CD4-positive, alpha-beta memory T cell (primary cell): ENCODE measurements around the gene RERE. TPM values are rescaled to one million over a fixed set of nuclear protein-coding genes. Genes with fewer than 3 reads are reported as not detected.

Source experiments
- CTCF ChIA-PET: fragments of 350-600 bp; sonication (Branson Sonifier 250); formaldehyde crosslinking; loops from one replicate; lab custom pipeline; 2021; ENCODE audit warnings: inconsistent platforms; ENCODE audit not compliant: partially characterized antibody; lab: Charles Lee
- POLR2A ChIA-PET: fragments of 350-600 bp; sonication (Branson Sonifier 250); formaldehyde crosslinking; loops from one replicate; lab custom pipeline; 2021; ENCODE audit not compliant: partially characterized antibody; lab: Charles Lee
- DNase-seq, 5 donors: peaks; one replicate each; pipeline versions ENCODE4 v3.0.0 to v3.0.0-alpha.2; 2020 to 2022; ENCODE audit warnings: mixed read lengths in 1 of 5
- H3K27ac ChIP-seq: one replicate; pipeline ENCODE4 v1.7.0; 2013; ENCODE audit warnings: low read depth, low read length
- H3K27me3 ChIP-seq: 2 replicates; pipeline ENCODE4 v1.7.0; 2013; ENCODE audit warnings: mild to moderate bottlenecking, low read length, moderate library complexity; ENCODE audit not compliant: insufficient read depth
- H3K36me3 ChIP-seq: 2 replicates; pipeline ENCODE4 v1.7.0; 2013; ENCODE audit warnings: mild to moderate bottlenecking, low read length, moderate library complexity; ENCODE audit not compliant: insufficient read depth
- H3K4me1 ChIP-seq: 2 replicates; pipeline ENCODE4 v1.7.0; 2013; ENCODE audit warnings: mild to moderate bottlenecking, low read length, moderate library complexity; ENCODE audit not compliant: insufficient read depth
- H3K4me3 ChIP-seq, 2 donors: one replicate each; pipeline ENCODE4 v1.7.0; 2013; ENCODE audit warnings: low read length in 2 of 2, mild to moderate bottlenecking in 1 of 2
- H3K9me3 ChIP-seq, 2 donors: one replicate each; pipeline ENCODE4 v1.7.0; 2013; ENCODE audit warnings: low read length in 2 of 2, control low read depth in 1 of 2; ENCODE audit not compliant: control insufficient read depth in 1 of 2
- H3K27ac Mint-ChIP-seq, 7 donors: one replicate each; pipeline ENCODE4 v1.8.0; 2020 to 2021; ENCODE audit warnings: mixed read lengths in 7 of 7, mild to moderate bottlenecking in 6 of 7, inconsistent platforms in 3 of 7, moderate library complexity in 3 of 7
- H3K27me3 Mint-ChIP-seq, 2 donors: one replicate each; pipeline ENCODE4 v1.8.0; 2020 to 2021; ENCODE audit warnings: mixed read lengths in 2 of 2
- H3K36me3 Mint-ChIP-seq, 2 donors: one replicate each; pipeline ENCODE4 v1.8.0; 2020 to 2021; ENCODE audit warnings: mixed read lengths in 2 of 2, inconsistent platforms in 1 of 2, mild to moderate bottlenecking in 1 of 2
- H3K4me1 Mint-ChIP-seq, 4 donors: one replicate each; pipeline ENCODE4 v1.8.0; 2020 to 2021; ENCODE audit warnings: mixed read lengths in 4 of 4, mild to moderate bottlenecking in 1 of 4
- H3K4me3 Mint-ChIP-seq, 8 donors: one replicate each; pipeline ENCODE4 v1.8.0; 2020 to 2021; ENCODE audit warnings: mixed read lengths in 8 of 8, mild to moderate bottlenecking in 7 of 8, moderate library complexity in 6 of 8, inconsistent platforms in 3 of 8
- H3K9me3 Mint-ChIP-seq, 8 donors: one replicate each; pipeline ENCODE4 v1.8.0; 2020 to 2021; ENCODE audit warnings: mixed read lengths in 8 of 8, mild to moderate bottlenecking in 5 of 8, inconsistent platforms in 3 of 8, moderate library complexity in 1 of 8
- intact Hi-C: fragments of 100-400 bp; cut with micrococcal nuclease; formaldehyde crosslinking; loops from one replicate; pipeline ENCODE4 v1.15.1; 2023
- polyA plus RNA-seq, 2 donors: library from polyadenylated mRNA; unstranded; fragments of 300-500 nt; fragmentation: Illumina TruSeq; gene quantifications; one replicate each; pipeline ENCODE4 v1.2.3, GENCODE V29; 2021
- total RNA-seq, 2 experiments: library from RNA; stranded (reverse); gene quantifications; one replicate each; pipeline ENCODE4 v1.2.3, GENCODE V29; 2021

RERE gene
- total and polyA plus RNA-seq, 4 experiments from 2014 or later = 0.38 to 117 (median 60.3) TPM

DNA sequence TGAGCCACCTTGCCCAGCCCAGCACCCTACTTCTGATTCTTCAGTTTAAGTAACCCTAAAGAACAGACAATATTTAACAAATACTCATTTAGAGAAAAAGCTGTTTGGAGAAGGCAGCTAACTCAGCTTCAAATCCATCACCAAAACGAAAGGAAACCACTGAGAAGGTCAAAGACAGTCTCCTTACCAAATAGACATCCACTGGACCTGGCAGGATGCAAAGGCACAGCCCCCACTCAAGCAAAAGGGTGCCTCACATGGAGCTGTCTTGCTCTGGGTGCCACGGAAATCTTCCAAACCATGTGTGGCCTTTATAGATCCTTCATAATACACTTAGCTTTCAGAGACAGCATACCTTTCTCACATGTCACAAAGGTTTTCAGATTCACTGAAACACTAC is 165.5 kb downstream of the RERE start:
- intact Hi-C loops = no loop called here
- Mint-ChIP-seq H3K4me3 (peak overlapping the region in 1 of 8 donors; percentile 9), H3K4me1 (peaks cover 13 to 22% (median 17%) of the 10 kb centered on the region in 4 donors), H3K27ac (peak overlapping the region in 4 of 7 donors; percentile 20 to 52 (median 48)), H3K36me3 (peaks cover 11 to 24% of the 10 kb centered on the region in 2 donors), H3K9me3 (peaks cover 0 to 2% (median 0%) of the 10 kb centered on the region in 8 donors), H3K27me3 (no peaks in the 10 kb centered on the region)
- Histone ChIP-seq H3K4me1 (peaks cover 13% of the 10 kb centered on the region), H3K36me3 (no peaks in the 10 kb centered on the region), H3K27ac (no peak overlapping the region), H3K27me3 (no peaks in the 10 kb centered on the region), H3K4me3 (no peak overlapping the region), H3K9me3 (no peaks in the 10 kb centered on the region)
- no peak for DNase-seq
- CTCF ChIA-PET = interaction anchor here (1.3 kb wide), 1 partner anchor 90 kb away, joined by 3 read pairs; no protein-coding TSS in a partner anchor
- POLR2A ChIA-PET = no interaction called here

DNA sequence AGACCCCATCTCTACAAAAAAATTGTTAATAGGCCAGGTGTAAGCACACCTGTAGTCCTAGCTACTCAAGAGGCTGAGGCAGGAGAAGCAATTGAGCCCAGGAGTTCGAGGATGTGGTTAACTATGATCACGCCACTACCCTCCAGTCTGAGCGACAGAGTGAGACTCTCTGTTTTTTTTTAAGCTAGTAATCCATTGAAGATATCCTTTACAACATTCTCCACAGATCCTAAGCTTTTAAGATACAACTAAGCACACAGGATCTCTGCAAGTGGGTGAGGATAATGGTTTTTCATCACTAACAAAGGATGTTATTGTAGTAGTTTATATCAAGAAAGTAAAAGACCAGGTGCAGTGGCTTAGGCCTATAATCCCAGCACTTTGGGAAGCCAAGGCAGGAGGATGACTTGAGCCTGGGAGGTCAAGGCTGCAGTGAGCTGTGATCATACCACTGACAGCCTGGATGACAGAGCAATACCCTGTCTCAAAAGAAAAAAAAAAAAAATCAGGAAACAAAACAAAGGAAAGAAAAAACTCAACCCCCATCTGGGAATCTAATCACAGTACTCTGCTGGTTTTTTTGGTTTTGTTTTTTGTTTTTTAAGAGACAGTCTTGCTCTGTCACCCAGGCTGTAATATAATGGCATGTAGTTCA is 166.1 kb downstream of the RERE start:
- no peak overlapping the region for H3K27ac ChIP-seq
- Mint-ChIP-seq H3K4me3 (peak overlapping the region in 1 of 8 donors; percentile 9), H3K27me3 (no peaks in the 10 kb centered on the region), H3K27ac (peak overlapping the region in 6 of 7 donors; percentile 20 to 85 (median 51)), H3K36me3 (peaks cover 11 to 22% of the 10 kb centered on the region in 2 donors), H3K4me1 (peaks cover 13 to 22% (median 17%) of the 10 kb centered on the region in 4 donors), H3K9me3 (peaks cover 0 to 2% (median 0%) of the 10 kb centered on the region in 8 donors)
- peak in 1 of 5 donors; percentile 6 for DNase-seq
- no peaks in the 10 kb centered on the region for H3K27me3 ChIP-seq
- no peak overlapping the region for H3K4me3 ChIP-seq
- POLR2A ChIA-PET = interaction anchor here (1.1 kb wide), 1 partner anchor 11 kb away, joined by 5 read pairs; no protein-coding TSS in a partner anchor
- peaks cover 13% of the 10 kb centered on the region for H3K4me1 ChIP-seq
- H3K36me3 ChIP-seq = no peaks in the 10 kb centered on the region
- CTCF ChIA-PET = interaction anchor here (0.6 to 1.3 kb wide), 3 partner anchors 13 to 90 kb away, joined by 3 read pairs; no protein-coding TSS in a partner anchor
- H3K9me3 ChIP-seq = no peaks in the 10 kb centered on the region
- intact Hi-C loops = no loop called here

DNA sequence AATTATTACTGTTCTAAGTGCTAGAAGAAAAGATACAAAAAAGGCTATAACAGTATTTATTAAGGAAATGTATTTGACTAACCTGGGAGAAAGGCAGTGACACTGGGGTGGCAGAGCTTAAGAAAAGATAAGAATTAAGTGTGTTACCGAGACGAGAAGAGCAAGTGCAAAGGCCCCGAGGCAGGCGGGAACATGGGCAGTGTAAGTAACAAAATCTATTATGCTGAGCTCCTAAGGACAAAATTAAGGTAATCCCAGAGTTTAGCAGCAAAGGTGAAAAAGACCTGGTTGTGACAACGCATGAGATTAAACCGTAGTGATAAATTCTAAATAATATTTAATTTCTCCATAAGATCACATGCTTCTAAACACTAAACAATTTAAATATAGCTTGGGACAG is 167.6 kb downstream of the RERE start:
- POLR2A ChIA-PET = no interaction called here
- H3K4me3 Mint-ChIP-seq = no peak overlapping the region

DNA sequence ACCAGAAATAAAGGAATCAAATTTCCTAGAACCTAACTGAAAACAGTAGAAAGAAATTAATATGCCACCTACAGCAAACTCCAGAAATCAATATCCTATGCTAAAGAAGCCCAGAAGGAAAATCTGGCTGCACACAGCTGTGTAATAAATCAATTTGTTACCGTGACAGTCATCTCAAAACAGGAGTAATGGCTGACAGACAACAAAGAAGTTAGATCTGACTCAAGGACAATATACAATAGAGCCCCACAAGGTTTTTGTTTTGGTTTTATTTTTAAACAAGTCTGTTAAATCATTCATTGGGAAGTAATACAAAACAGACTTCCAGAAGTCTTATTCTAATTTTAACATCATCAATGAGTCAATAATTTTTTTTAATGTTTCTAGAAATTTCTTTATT is 168.4 kb downstream of the RERE start:
- no peak for DNase-seq
- peaks cover 13% of the 10 kb centered on the region for H3K4me1 ChIP-seq
- no peaks in the 10 kb centered on the region for H3K27me3 Mint-ChIP-seq
- H3K4me3 ChIP-seq = no peak overlapping the region
- no peak overlapping the region for H3K4me3 Mint-ChIP-seq
- peaks cover 13 to 22% (median 17%) of the 10 kb centered on the region in 4 donors for H3K4me1 Mint-ChIP-seq
- no peaks in the 10 kb centered on the region for H3K9me3 ChIP-seq
- no peaks in the 10 kb centered on the region for H3K9me3 Mint-ChIP-seq
- ChIA-PET POLR2A (no interaction called here), CTCF (no interaction called here)
- intact Hi-C loops = no loop called here
- no peak overlapping the region for H3K27ac Mint-ChIP-seq
- no peak overlapping the region for H3K27ac ChIP-seq
- H3K27me3 ChIP-seq = no peaks in the 10 kb centered on the region
- peaks cover 0 to 24% of the 10 kb centered on the region in 2 donors for H3K36me3 Mint-ChIP-seq
- H3K36me3 ChIP-seq = no peaks in the 10 kb centered on the region

More for the DNA sequence above, 167.6 kb downstream of the RERE start:
- H3K9me3 Mint-ChIP-seq = peaks cover 0 to 2% (median 0%) of the 10 kb centered on the region in 8 donors
- peaks cover 13 to 22% (median 17%) of the 10 kb centered on the region in 4 donors for H3K4me1 Mint-ChIP-seq
- intact Hi-C loops = no loop called here
- peaks cover 2 to 20% of the 10 kb centered on the region in 2 donors for H3K36me3 Mint-ChIP-seq
- peaks cover 13% of the 10 kb centered on the region for H3K4me1 ChIP-seq
- no peaks in the 10 kb centered on the region for H3K36me3 ChIP-seq
- H3K4me3 ChIP-seq = no peak overlapping the region
- CTCF ChIA-PET = interaction anchor here (0.5 to 0.9 kb wide), 2 partner anchors 168 to 199 kb away, joined by 3 read pairs; partner anchors contain the start of gene RERE
- peak overlapping the region in 1 of 7 donors; percentile 53 for H3K27ac Mint-ChIP-seq
- H3K9me3 ChIP-seq = no peaks in the 10 kb centered on the region
- DNase-seq = no peak
- H3K27me3 Mint-ChIP-seq = no peaks in the 10 kb centered on the region
- no peaks in the 10 kb centered on the region for H3K27me3 ChIP-seq
- H3K27ac ChIP-seq = no peak overlapping the region

DNA sequence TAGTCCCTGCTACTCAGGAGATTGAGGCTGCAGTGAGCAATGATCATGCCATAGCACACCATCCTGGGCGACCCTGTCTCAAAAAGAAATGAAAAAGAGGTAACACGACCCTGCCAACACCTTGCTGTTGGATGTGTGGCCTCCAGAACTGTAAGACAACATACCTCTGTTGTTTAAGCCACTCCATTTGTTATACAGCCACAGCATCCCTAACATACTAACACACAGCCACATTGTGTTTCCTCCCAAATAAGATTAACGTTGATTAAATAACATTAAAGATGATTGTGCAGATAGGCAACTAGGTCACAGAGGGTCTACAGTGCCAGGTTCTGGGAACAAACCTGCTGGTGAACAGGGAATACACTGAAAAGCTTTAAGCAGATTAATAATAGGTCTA is 170.4 kb downstream of the RERE start:
- ChIA-PET POLR2A (no interaction called here), CTCF (no interaction called here)
- H3K27ac Mint-ChIP-seq = no peak overlapping the region
- no peaks in the 10 kb centered on the region for H3K9me3 Mint-ChIP-seq
- no peak for DNase-seq
- no peak overlapping the region for H3K4me3 Mint-ChIP-seq
- Histone ChIP-seq H3K27me3 (no peaks in the 10 kb centered on the region), H3K27ac (no peak overlapping the region), H3K36me3 (no peaks in the 10 kb centered on the region), H3K4me3 (no peak overlapping the region), H3K4me1 (peaks cover 11% of the 10 kb centered on the region), H3K9me3 (no peaks in the 10 kb centered on the region)
- H3K36me3 Mint-ChIP-seq = peaks cover 1 to 20% of the 10 kb centered on the region in 2 donors
- intact Hi-C loops = no loop called here
- H3K4me1 Mint-ChIP-seq = peaks cover 6 to 12% (median 11%) of the 10 kb centered on the region in 4 donors
- no peaks in the 10 kb centered on the region for H3K27me3 Mint-ChIP-seq

DNA sequence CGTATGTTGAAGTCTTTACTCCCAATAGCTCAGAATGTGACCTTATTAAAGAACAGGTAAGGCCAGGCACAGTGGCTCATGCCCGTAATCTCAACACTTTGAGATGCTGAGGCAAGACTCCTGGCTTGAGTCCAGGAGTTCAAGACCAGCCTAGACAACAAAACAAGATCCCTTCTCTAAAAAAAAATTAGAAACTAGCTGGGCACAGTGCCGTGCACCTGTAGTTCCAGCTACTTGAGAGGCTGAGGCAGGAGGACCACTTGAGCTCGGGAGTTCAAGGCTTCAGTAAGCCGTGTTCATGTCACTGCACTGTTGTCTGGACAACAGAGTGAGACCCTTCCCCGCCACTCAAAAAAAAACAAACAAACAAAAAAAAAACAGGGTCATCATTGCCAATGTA is 171.3 kb downstream of the RERE start:
- H3K27me3 Mint-ChIP-seq = no peaks in the 10 kb centered on the region
- ChIA-PET CTCF (no interaction called here), POLR2A (no interaction called here)
- H3K4me3 Mint-ChIP-seq = no peak overlapping the region
- no peak overlapping the region for H3K27ac Mint-ChIP-seq
- no peak overlapping the region for H3K27ac ChIP-seq
- H3K9me3 ChIP-seq = no peaks in the 10 kb centered on the region
- no peak overlapping the region for H3K4me3 ChIP-seq
- peaks cover 3% of the 10 kb centered on the region for H3K4me1 ChIP-seq
- no peaks in the 10 kb centered on the region for H3K36me3 ChIP-seq
- no peaks in the 10 kb centered on the region for H3K27me3 ChIP-seq
- no peaks in the 10 kb centered on the region for H3K9me3 Mint-ChIP-seq
- DNase-seq = no peak
- H3K4me1 Mint-ChIP-seq = peaks cover 2 to 4% (median 4%) of the 10 kb centered on the region in 4 donors
- intact Hi-C loops = no loop called here
- peaks cover 1 to 20% of the 10 kb centered on the region in 2 donors for H3K36me3 Mint-ChIP-seq
